ENCODE measurements around the gene IL13RA2.

IL13RA2 gene, protein sequence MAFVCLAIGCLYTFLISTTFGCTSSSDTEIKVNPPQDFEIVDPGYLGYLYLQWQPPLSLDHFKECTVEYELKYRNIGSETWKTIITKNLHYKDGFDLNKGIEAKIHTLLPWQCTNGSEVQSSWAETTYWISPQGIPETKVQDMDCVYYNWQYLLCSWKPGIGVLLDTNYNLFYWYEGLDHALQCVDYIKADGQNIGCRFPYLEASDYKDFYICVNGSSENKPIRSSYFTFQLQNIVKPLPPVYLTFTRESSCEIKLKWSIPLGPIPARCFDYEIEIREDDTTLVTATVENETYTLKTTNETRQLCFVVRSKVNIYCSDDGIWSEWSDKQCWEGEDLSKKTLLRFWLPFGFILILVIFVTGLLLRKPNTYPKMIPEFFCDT

DNA sequence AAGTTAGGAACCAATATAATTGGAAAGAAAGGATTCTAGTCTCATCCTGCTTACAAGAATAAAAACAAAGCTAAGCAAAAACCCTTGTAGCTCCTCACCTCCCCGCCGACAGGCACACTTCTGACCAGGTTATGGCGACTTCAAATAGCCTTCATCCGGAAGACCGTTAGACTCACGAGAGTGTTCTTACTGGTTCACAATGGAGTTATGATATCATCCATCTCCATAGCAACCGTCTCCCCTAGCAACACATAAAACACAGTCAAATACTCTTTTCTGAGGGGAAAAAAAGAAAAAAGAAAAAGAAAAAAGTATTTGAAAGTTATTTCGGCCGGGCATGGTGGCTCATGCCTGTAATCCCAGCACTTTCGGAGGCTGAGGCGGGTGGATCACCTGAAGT, at the start of gene IL13RA2:
Gene IL13RA2 (minus strand): TSS at position 162 of the 400 bp plus-strand sequence. CDS start 347 bp downstream, outside the sequence.
- DNase-seq (ENCODE audit: extremely low read depth, low read depth) = no peak
- TF ChIP-seq, protein P1, sequence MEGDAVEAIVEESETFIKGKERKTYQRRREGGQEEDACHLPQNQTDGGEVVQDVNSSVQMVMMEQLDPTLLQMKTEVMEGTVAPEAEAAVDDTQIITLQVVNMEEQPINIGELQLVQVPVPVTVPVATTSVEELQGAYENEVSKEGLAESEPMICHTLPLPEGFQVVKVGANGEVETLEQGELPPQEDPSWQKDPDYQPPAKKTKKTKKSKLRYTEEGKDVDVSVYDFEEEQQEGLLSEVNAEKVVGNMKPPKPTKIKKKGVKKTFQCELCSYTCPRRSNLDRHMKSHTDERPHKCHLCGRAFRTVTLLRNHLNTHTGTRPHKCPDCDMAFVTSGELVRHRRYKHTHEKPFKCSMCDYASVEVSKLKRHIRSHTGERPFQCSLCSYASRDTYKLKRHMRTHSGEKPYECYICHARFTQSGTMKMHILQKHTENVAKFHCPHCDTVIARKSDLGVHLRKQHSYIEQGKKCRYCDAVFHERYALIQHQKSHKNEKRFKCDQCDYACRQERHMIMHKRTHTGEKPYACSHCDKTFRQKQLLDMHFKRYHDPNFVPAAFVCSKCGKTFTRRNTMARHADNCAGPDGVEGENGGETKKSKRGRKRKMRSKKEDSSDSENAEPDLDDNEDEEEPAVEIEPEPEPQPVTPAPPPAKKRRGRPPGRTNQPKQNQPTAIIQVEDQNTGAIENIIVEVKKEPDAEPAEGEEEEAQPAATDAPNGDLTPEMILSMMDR (IDR thresholded peaks at IDR 0.05; ENCODE audit: low read depth, low read length) = no peak

DNA sequence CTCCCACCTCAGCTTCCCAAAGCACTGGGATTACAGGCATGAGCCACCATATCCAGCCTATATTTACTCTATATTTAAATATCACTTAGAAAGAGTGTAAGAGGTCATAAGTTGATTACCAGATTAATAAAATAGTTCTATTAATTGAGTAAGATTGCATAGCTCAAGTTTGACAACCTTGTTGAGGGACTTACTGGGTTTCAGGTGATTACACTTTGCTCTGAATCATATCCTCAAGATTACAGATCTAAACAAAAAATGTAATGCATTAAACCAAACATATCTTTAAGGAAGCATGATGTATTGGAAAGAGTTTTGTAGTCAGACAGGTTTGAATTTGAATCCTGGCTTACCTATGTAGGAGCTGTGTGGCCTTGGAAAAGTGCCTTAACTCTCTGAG, 47.9 kb upstream of the IL13RA2 start:
- no peak for DNase-seq (ENCODE audit: extremely low read depth, low read depth)

DNA sequence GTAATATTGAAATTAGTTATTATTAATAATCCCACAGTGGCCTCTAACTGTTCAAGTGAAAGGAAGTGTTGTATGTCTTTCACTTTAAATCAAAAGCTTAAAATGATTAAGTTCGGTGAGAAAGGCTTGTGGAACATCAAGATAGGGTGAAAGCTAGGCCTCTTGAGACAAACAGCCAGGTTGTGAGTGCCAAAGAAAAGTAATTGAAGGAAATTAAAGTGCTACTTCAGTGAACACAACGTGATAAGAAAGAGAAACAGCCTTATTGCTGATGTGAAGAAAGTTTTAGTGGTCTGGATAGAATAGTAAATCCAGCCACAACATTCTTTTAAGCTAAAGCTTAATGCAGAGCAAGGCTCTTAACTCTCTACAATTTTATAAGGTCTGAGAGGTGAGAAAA, 42.6 kb upstream of the IL13RA2 start:
- TF ChIP-seq, protein P1 (IDR thresholded peaks at IDR 0.05; ENCODE audit: low read depth, low read length) = no peak
- DNase-seq (ENCODE audit: extremely low read depth, low read depth) = no peak

More for the DNA sequence above, 47.9 kb upstream of the IL13RA2 start:
- TF ChIP-seq, protein P1 (IDR thresholded peaks at IDR 0.05; ENCODE audit: low read depth, low read length) = no peak

DNA sequence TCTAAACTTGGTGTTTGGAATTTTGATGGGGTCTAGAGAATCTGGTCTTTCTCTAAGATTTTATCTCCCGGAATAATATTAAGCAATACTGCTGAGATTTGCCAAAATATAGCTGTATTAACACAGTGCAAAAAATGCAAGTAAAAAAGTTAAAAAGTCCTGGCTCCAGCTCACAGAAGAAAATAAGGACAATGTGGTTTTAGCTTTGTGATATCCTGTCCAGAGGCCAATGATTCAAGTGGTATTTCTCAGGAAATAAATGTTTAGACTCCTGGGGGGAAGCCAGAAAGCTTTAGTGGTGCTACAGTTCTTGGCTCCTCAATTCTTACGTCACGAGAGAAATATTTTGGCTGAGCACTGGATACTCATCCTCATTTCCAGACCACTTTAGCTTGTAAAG, 40.9 kb upstream of the IL13RA2 start:
- DNase-seq (ENCODE audit: extremely low read depth, low read depth) = peak; percentile 71
- TF ChIP-seq, protein P1 (IDR thresholded peaks at IDR 0.05; ENCODE audit: low read depth, low read length) = no peak

DNA sequence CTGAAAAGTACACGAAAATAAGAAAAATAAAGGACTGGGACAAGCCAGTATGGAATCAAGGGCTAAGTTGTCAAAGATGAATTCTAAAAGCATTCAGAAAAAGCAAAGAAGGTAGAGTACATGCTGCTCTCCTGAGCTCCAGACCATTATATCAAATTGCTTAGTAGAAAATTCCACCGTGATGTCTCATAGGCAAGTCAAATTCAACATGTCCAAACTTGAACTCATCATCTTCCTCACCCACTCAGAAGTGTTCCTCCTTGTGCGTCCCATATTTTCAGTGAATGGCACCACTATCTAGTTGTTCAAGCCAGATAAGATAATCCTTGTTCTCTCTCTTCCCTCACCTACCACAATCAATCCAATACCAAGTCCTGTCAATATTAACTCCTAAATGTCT, 37.5 kb upstream of the IL13RA2 start:
- no peak for DNase-seq (ENCODE audit: extremely low read depth, low read depth)
- TF ChIP-seq, protein P1 (IDR thresholded peaks at IDR 0.05; ENCODE audit: low read depth, low read length) = no peak

DNA sequence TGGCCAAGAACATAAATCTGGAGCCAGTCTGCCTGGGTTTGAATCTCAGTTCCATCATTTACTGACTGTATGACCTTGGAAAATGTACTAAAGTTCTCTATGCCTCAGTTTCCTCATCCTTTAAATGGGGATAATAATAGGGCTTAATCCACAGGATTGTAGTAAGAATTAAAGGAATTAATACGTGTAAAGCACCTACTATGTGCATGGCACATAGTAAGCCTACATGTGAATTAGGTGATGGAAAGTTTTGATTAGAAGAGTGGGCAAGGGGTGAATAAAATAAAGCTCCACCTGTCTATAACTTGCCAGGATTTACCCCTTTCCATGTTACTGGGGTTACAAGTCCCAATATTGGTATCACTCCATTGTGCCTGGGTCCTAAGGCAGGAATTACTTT, 35.8 kb upstream of the IL13RA2 start:
- TF ChIP-seq, protein P1 (IDR thresholded peaks at IDR 0.05; ENCODE audit: low read depth, low read length) = no peak

DNA sequence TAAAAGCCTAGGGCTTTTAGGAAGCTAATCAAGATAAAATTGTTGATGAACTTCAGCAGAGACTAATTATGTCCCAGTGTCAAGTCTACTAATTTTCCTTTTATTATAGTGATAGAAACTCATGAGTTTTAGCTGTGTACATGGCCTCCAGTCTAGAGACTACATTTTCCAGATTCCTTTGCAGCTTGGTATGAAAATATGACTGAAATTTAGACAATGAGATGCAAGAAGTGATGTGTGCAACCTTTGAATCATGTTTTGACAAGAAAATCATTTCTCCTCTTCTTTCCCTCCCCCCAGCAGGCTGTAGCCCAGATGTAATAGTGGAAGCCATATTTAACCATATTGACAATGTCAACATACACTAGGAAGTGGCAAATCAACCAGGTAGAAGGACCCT, 30.3 kb upstream of the IL13RA2 start:
- no peak for DNase-seq (ENCODE audit: extremely low read depth, low read depth)
- TF ChIP-seq, protein P1 (IDR thresholded peaks at IDR 0.05; ENCODE audit: low read depth, low read length) = no peak

More for the DNA sequence above, 35.8 kb upstream of the IL13RA2 start:
- DNase-seq (ENCODE audit: extremely low read depth, low read depth) = no peak
